GM12864 (cell line): ENCODE results near the gene MAP3K19.

Experiments used
- DNase-seq: peaks from one replicate; pipeline ENCODE4 v3.0.0-alpha.2; 2011; ENCODE audit warnings: low read depth
- H3K4me3 ChIP-seq: 2 replicates; pipeline ENCODE4 v1.5.1; 2011; ENCODE audit warnings: mild to moderate bottlenecking, low read depth, low read length, control low read depth
- TF ChIP-seq, protein P1 (sequence below): IDR thresholded peaks from 2 replicates; pipeline ENCODE4 v1.5.1; 2011; ENCODE audit warnings: low read depth, mild to moderate bottlenecking, moderate library complexity, low read length, control low read depth, inconsistent platforms; ENCODE audit errors: missing control alignments

Gene MAP3K19

DNA sequence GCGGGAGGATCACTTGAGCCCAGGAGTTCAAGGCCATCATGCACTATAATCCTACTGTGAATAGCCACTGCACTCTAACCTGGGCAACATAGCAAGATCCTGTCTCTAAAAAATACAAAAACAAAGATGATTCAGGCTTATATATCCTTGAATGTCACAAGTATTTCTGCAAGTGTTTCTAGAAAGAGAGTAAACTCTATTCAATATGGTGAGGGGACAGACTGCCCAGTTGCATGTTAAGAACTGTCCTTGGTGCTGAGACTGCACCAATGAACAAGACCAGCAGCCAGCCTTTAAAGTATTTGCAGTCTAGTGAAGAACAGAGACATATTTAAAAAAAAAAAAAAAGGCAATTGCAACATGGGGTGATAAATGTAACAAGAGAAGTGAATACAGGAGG, 16.4 kb downstream of the MAP3K19 start:
- TF ChIP-seq, protein P1, sequence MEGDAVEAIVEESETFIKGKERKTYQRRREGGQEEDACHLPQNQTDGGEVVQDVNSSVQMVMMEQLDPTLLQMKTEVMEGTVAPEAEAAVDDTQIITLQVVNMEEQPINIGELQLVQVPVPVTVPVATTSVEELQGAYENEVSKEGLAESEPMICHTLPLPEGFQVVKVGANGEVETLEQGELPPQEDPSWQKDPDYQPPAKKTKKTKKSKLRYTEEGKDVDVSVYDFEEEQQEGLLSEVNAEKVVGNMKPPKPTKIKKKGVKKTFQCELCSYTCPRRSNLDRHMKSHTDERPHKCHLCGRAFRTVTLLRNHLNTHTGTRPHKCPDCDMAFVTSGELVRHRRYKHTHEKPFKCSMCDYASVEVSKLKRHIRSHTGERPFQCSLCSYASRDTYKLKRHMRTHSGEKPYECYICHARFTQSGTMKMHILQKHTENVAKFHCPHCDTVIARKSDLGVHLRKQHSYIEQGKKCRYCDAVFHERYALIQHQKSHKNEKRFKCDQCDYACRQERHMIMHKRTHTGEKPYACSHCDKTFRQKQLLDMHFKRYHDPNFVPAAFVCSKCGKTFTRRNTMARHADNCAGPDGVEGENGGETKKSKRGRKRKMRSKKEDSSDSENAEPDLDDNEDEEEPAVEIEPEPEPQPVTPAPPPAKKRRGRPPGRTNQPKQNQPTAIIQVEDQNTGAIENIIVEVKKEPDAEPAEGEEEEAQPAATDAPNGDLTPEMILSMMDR, result no peak

DNA sequence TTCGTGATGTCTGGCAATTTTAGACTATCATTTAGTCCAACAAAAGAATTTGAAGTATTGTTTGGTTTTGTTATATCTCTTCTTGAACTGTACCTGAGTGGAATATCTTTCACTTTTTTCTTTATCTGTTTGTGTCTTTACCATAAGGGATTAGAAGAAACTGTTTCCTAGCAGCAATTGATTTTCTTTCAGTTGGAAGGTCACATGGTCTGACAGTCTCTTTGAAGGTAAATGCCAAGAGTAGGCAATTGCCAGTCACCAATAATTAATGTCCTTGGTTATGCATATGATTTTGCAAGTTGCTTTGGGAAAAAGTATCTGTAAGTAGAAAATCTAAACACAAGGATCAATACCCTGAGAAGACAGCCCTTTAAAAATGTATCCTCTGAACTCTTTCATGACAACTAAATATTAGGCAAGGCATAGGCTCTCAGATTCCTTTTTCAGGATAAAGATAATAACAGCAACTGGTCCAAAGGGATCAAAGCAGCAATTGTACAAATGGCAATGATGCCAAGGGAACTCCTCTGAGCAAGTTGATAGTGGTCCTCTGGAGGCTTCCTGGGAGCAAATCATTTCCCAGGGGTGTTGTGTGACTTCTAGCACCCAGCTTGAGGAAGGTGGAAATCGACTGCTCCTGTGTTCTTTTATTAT, 17.6 kb downstream of the MAP3K19 start:
- no peak overlapping the region for H3K4me3 ChIP-seq

More for the DNA sequence above, 16.4 kb downstream of the MAP3K19 start:
- DNase-seq, result no peak
- no peak overlapping the region for H3K4me3 ChIP-seq

DNA sequence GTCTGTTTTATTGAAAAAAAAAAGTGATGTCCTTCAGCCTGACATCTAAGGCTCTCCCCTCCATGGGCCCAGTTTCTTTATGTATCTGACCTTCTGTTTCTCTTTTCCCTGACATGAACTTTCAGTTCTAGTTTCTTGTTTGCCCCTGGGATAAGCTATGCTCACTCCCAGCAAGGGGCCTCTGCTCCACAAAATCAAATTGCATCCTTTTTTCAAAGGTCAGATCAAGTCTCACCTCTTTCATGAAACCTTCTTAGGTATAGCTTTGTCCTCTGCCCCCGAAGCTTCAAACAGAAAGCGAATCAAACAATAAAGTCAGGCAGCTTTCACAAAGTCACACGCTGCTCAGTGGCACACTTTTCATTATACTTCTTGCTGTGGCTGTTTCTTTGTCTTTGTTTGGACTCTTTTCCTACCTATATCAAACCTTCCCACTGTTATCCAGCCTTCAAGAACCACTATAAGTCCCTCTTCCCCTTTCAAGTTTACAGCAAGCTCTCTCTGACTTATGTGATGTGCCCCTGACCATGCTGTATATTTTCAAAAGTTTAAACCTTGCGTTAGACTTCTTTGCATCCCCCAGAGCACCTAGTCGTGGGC, 23.3 kb downstream of the MAP3K19 start:
- DNase-seq, result no peak
- H3K4me3 ChIP-seq, result no peak overlapping the region
- TF ChIP-seq, protein P1, result no peak

More for the DNA sequence above, 17.6 kb downstream of the MAP3K19 start:
- TF ChIP-seq, protein P1, result no peak
- no peak for DNase-seq

DNA sequence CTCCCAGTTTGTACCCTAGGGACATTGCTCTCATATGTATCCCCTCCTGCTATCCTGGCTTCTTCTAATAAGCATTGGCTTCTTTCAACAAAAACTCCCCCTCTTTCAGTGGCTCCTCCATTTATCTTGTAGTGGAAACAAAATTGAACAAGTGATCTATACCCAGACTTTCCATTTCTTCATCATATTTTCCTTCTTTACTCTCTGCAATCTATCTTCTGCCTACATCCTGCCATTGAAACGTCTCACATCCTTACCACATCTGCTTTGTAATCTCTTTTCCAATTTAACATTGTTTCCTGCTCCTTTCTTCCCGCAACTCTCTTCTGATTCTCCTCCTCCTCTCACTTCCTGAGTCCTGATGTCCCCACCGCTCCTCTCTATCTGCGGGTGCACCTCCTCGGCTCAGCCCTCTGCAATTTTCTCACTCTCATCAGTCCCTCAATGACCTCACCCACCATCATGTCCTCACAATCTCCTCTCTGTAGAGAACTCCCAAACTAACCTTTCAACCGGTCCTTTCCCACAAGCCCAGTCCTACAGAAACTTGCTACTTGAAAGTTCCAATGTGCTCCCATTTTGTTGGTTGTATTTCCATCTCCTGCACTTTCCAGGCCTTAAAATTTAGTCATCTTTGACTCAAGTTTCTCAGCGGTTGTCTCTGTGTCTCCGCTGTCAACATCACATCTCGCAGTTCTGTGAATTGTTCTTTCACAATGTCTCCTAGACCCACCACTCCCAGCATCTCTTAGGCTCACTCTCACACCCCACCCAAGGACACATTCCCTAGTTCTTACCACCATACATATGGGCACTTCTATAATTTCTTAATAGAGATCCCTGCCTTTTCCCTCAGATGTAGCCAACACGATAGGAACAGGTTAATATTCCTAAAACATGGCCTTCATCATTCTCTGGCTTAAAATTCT, 24.0 kb downstream of the MAP3K19 start:
- no peak overlapping the region for H3K4me3 ChIP-seq
- DNase-seq, result no peak
- TF ChIP-seq, protein P1, result no peak

DNA sequence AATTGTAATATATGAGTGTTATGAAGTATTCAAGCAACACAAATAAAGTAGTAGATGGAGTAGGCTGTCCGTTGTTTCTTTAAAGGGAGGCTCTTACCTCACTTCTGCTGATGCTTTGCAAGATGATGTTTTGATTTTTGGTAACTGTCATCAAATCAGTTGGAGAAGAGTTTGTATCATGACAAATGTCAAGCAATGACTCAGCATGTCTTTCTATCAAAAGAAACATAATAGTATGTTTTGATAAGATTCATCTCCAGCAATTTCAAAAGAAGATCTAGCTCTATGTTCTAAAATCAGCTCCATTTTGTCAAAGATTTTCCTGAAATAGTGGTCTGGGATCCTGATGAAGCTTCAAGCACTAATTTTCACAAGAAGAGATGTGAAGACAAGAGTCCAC, 25.6 kb downstream of the MAP3K19 start:
- no peak for DNase-seq
- H3K4me3 ChIP-seq, result no peak overlapping the region
- TF ChIP-seq, protein P1, result no peak

DNA sequence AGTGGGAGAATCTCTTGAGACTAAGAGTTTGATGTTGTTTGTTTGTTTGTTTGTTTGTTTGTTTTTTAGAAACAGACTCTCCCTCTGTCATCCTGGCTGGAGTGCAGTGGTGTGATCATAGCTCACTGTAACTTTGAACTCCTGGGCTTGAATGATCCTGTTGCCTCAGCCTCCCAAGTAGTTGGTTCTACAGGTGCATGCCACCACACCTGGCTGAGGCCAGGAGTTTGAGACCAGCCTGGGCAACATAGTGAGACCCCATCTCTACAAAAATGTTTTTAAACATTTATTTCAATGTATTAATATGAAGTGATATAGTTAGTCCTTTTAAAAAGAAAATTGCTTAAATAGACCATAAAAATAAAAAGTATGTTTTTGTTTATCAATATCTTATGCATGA, 35.6 kb downstream of the MAP3K19 start:
- no peak for DNase-seq
- H3K4me3 ChIP-seq, result no peak overlapping the region
- TF ChIP-seq, protein P1, result no peak
